Omental fat pad (tissue), 4 donors: Measurements from ENCODE around the gene ABCC9. TPM values are rescaled to one million over a fixed set of nuclear protein-coding genes. Genes with fewer than 3 reads are reported as not detected.

Source experiments
- ATAC-seq: fragments of 150-250 bp; one replicate; pipeline ENCODE4 v1.9.1; 2016; ENCODE audit warnings: mild to moderate bottlenecking, moderate library complexity; ENCODE audit not compliant: low FRiP score
- DNase-seq: peaks from one replicate; pipeline ENCODE4 v3.0.0-alpha.2; 2019; ENCODE audit warnings: low spot score
- CTCF ChIP-seq, 3 donors: fragments of 450-650 bp; IDR thresholded peaks; one replicate each; pipeline ENCODE4 v1.5.1; 2016 to 2017; ENCODE audit warnings: antibody characterized with exemption in 3 of 3, mild to moderate bottlenecking in 3 of 3, moderate library complexity in 2 of 3
- total RNA-seq, 4 donors: library from RNA; depleted of rRNA; stranded (reverse); fragments of >200 nt; gene quantifications; one replicate each; pipeline ENCODE4 v1.1.0, GENCODE V29; 2016

Gene ABCC9
- total RNA-seq, 4 donors from 2014 or later = 37.9 to 64.2 (median 54.4) TPM

GRCh38 chr12:21843795-21844194 is 97.4 kb downstream of the ABCC9 start:
- TF ChIP-seq CTCF (IDR thresholded peaks at IDR 0.05) = no peak
- ATAC-seq = no peak
- DNase-seq = no peak

- TF ChIP-seq CTCF (IDR thresholded peaks at IDR 0.05) = no peak
- ATAC-seq (no peak), DNase-seq (no peak)
Measured at GRCh38 chr12:21839776-21840175, 101.5 kb downstream of the ABCC9 start.

- no peak for TF ChIP-seq CTCF (IDR thresholded peaks at IDR 0.05)
- DNase-seq (no peak), ATAC-seq (no peak)
Measured at GRCh38 chr12:21837847-21838246, 103.4 kb downstream of the ABCC9 start.

GRCh38 chr12:21831791-21832344 is 109.4 kb downstream of the ABCC9 start:
- DNase-seq (peak; percentile 26), ATAC-seq (peak; percentile 89)
- no peak for TF ChIP-seq CTCF (IDR thresholded peaks at IDR 0.05)

GRCh38 chr12:21828779-21829178 is 112.4 kb downstream of the ABCC9 start:
- no peak for ATAC-seq
- DNase-seq = no peak
- no peak for TF ChIP-seq CTCF (IDR thresholded peaks at IDR 0.05)

- ATAC-seq (peak; percentile 64), DNase-seq (no peak)
- no peak for TF ChIP-seq CTCF (IDR thresholded peaks at IDR 0.05)
Measured at GRCh38 chr12:21828136-21828775, 113.0 kb downstream of the ABCC9 start.

GRCh38 chr12:21827083-21827482 is 114.1 kb downstream of the ABCC9 start:
- ATAC-seq = no peak
- no peak for TF ChIP-seq CTCF (IDR thresholded peaks at IDR 0.05)

More at GRCh38 chr12:21827083-21827482, 114.1 kb downstream of the ABCC9 start:
- DNase-seq = no peak
